ENCODE measurements around the gene LRRC4. TPM values are rescaled to one million over a fixed set of nuclear protein-coding genes. Genes with fewer than 3 reads are reported as not detected.

Gene LRRC4
- total RNA-seq, 2 donors from 2014 or later, result 0.17 to 1.9 TPM

DNA sequence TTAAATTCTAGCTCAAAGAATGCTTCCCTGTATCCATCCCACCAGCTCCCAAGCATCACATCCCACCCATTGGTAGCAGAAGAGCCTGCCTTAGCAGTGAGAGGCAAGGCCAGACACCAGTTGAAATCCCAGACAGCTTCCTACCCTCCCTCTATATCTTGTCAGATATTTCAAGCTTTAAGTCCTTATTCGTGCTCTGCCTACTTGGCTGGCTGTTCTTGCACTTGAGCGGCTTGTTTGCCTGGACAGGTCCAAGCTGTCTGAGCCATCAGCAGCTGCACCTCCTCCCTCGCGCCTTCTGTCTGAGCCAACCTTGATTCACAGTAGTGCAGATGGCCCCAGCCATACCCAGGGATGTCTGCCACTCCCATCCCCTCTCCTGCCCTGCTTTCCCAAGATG lies 16.4 kb downstream of the LRRC4 start:
- intact Hi-C loops (cut with DNase I), result loop anchor here (10.0 kb wide), 1 partner anchor 290 kb away; no protein-coding TSS in a partner anchor
- H3K4me1 ChIP-seq, result no peaks in the 10 kb centered on the region
- H3K27me3 ChIP-seq, result no peaks in the 10 kb centered on the region
- no peaks in the 10 kb centered on the region for H3K9me3 ChIP-seq
- no peak for DNase-seq
- TF ChIP-seq, protein P1, sequence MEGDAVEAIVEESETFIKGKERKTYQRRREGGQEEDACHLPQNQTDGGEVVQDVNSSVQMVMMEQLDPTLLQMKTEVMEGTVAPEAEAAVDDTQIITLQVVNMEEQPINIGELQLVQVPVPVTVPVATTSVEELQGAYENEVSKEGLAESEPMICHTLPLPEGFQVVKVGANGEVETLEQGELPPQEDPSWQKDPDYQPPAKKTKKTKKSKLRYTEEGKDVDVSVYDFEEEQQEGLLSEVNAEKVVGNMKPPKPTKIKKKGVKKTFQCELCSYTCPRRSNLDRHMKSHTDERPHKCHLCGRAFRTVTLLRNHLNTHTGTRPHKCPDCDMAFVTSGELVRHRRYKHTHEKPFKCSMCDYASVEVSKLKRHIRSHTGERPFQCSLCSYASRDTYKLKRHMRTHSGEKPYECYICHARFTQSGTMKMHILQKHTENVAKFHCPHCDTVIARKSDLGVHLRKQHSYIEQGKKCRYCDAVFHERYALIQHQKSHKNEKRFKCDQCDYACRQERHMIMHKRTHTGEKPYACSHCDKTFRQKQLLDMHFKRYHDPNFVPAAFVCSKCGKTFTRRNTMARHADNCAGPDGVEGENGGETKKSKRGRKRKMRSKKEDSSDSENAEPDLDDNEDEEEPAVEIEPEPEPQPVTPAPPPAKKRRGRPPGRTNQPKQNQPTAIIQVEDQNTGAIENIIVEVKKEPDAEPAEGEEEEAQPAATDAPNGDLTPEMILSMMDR (IDR thresholded peaks at IDR 0.05), result no peak
- H3K36me3 ChIP-seq, result no peaks in the 10 kb centered on the region
- no peak overlapping the region for H3K9ac ChIP-seq (ENCODE audit: low read depth in 2 of 2, low read length in 2 of 2)
- H3K4me3 ChIP-seq, result no peak overlapping the region
- H3K27ac ChIP-seq, result no peak overlapping the region

DNA sequence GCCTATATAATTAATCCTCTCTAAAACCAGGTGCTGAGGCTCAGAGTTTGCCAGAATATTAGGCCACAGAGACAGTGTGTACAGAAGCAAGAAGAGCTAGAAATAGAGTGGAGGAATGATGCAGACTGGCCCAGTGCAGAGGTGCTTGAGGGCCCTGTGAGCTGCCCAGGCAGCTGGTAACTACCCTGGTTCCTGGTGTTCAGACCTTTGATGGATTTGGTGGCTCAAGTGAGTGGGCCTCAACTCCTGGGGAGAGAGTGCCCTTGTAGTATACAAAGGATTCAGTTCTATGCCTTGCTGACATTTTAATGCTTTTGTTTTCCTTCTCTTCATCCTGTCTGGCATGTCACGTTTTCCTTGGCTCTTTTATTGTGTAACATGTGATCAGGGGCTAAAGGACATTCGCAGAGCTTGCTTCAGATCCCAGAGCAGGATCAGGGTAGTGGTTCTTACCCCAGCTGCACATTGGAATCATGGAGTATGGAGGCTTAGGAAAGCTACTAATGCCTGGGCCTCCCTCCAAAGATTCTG lies 20.0 kb downstream of the LRRC4 start:
- H3K36me3 ChIP-seq, result no peaks in the 10 kb centered on the region
- H3K27ac ChIP-seq, result no peak overlapping the region
- H3K4me1 ChIP-seq, result no peaks in the 10 kb centered on the region
- no peak overlapping the region for H3K4me3 ChIP-seq
- no peaks in the 10 kb centered on the region for H3K9me3 ChIP-seq
- DNase-seq, result no peak
- no peak overlapping the region for H3K9ac ChIP-seq (ENCODE audit: low read depth in 2 of 2, low read length in 2 of 2)
- H3K27me3 ChIP-seq, result no peaks in the 10 kb centered on the region
- TF ChIP-seq, protein P1 (IDR thresholded peaks at IDR 0.05), result no peak
- intact Hi-C loops (cut with DNase I), result loop anchor here (10.0 kb wide), 1 partner anchor 286 kb away; no protein-coding TSS in a partner anchor

DNA sequence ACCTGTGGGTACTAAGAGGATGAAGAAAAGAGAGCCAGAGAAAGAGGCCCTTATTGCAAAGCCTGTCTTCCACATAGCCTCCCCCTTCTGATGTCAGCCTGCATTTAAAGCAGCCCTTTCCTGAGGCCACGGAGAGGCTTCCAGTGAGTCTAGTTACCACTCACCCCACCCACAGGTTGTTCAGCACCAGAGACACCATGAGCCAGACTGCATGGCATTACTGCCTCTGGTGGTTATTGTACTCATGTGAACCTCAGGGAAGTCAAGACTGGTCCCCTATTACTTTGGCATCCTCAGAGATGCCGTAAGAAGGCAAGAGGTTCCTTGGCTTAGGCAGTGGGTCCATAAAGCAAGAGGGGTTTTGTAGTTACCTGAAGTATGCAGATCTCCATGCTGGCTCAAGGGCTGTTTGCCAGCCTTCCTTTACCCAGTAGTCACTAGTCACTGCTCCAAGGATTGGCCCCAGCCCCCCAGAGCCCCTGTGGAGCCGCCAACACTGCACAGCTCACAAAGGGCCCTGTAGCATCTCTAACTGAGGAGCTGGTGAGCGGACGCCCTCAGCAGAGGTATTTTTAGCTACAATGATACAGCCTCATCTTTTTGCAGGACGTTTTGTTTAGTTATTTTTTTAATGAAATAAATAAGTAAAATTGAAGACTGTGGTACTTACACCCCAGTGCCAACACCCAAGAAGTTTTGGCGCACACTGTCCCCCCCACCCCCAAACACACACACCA lies 20.7 kb downstream of the LRRC4 start:
- TF ChIP-seq, protein P1 (IDR thresholded peaks at IDR 0.05), result no peak
- no peak overlapping the region for H3K27ac ChIP-seq

DNA sequence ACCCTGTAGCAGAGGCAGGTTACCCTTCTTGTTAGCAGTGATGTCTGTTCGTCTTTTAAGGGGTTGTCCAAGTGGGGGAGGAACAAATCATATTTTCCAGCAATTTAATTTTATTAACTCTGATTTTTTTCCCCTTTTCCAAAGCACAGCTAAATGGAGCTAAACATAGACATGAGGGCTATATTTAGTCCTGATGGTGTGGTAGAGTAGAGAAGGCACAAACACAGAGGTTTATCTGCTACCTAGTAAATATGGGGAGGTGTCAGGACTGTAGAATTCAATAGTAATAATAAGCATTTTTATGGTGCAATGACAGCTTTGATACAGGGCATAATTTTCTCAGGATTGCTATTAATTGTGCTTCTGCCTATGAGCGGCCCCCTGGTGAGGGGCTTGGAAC lies 22.5 kb downstream of the LRRC4 start:
- DNase-seq, result no peak
- H3K36me3 ChIP-seq, result no peaks in the 10 kb centered on the region
- no peaks in the 10 kb centered on the region for H3K9me3 ChIP-seq
- no peak overlapping the region for H3K27ac ChIP-seq
- H3K4me3 ChIP-seq, result no peak overlapping the region
- TF ChIP-seq, protein P1 (IDR thresholded peaks at IDR 0.05), result no peak
- H3K4me1 ChIP-seq, result no peaks in the 10 kb centered on the region
- H3K9ac ChIP-seq (ENCODE audit: low read depth in 2 of 2, low read length in 2 of 2), result no peak overlapping the region
- intact Hi-C loops (cut with DNase I), result no loop called here
- H3K27me3 ChIP-seq, result no peaks in the 10 kb centered on the region

More for the DNA sequence above, 20.7 kb downstream of the LRRC4 start:
- H3K27me3 ChIP-seq, result no peaks in the 10 kb centered on the region
- H3K4me1 ChIP-seq, result no peaks in the 10 kb centered on the region
- no peak for DNase-seq
- no peaks in the 10 kb centered on the region for H3K9me3 ChIP-seq
- no peaks in the 10 kb centered on the region for H3K36me3 ChIP-seq
- intact Hi-C loops (cut with DNase I), result loop anchor here (10.0 kb wide), 1 partner anchor 286 kb away; no protein-coding TSS in a partner anchor
- H3K9ac ChIP-seq (ENCODE audit: low read depth in 2 of 2, low read length in 2 of 2), result no peak overlapping the region
- H3K4me3 ChIP-seq, result no peak overlapping the region

DNA sequence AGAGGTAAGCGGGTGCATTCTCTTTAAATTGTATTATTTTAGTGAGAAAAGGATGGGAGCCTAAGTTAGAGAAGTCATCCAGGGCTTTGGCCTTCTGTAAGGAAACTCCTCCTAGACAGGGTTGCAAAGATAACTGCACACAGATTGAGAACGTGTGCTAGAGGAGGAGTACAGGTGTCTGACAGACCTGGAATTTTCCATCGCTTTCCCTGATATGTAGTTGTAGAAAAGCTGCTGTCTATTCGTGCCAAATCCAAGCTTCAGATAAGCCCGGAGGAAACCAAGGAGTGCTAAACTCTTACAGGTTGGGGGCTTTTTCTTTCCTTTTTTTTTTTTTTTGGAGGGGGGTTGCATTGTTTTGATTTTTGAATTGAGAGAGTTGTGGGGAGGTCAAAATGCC lies 23.1 kb downstream of the LRRC4 start:
- no peak overlapping the region for H3K27ac ChIP-seq
- no peaks in the 10 kb centered on the region for H3K27me3 ChIP-seq
- intact Hi-C loops (cut with DNase I), result no loop called here
- no peaks in the 10 kb centered on the region for H3K4me1 ChIP-seq
- H3K9me3 ChIP-seq, result no peaks in the 10 kb centered on the region
- H3K36me3 ChIP-seq, result no peaks in the 10 kb centered on the region
- no peak overlapping the region for H3K4me3 ChIP-seq
- TF ChIP-seq, protein P1 (IDR thresholded peaks at IDR 0.05), result no peak
- DNase-seq, result no peak
- H3K9ac ChIP-seq (ENCODE audit: low read depth in 2 of 2, low read length in 2 of 2), result no peak overlapping the region

Measured in colonic mucosa (tissue), 4 donors.